H9 (cell line): ENCODE measurements around the gene TEX51. TPM values are rescaled to one million over a fixed set of nuclear protein-coding genes. Genes with fewer than 3 reads are reported as not detected.

Experiments used
- DNase-seq: peaks from one replicate; pipeline ENCODE4 v3.0.0-alpha.2; 2017
- H2AFZ ChIP-seq: one replicate; pipeline ENCODE4 v1.6.1; 2013; ENCODE audit warnings: mild to moderate bottlenecking, low read length, control low read depth, moderate library complexity
- H2AK5ac ChIP-seq: 2 replicates; pipeline ENCODE4 v1.6.1; 2013; ENCODE audit warnings: low read length, control low read depth, mixed read lengths; ENCODE audit not compliant: insufficient read length
- H2BK120ac ChIP-seq: one replicate; pipeline ENCODE4 v1.6.1; 2013; ENCODE audit warnings: low read depth, mild to moderate bottlenecking, low read length, control low read depth, inconsistent platforms; ENCODE audit not compliant: poor library complexity, severe bottlenecking
- H2BK12ac ChIP-seq: 2 replicates; pipeline ENCODE4 v1.6.1; 2013; ENCODE audit warnings: low read length, control low read depth, mixed read lengths, low read depth; ENCODE audit not compliant: insufficient read length
- H2BK15ac ChIP-seq: 2 replicates; pipeline ENCODE4 v1.6.1; 2013; ENCODE audit warnings: low read depth, low read length, control low read depth
- H2BK20ac ChIP-seq: one replicate; pipeline ENCODE4 v1.6.1; 2013; ENCODE audit warnings: low read depth, mild to moderate bottlenecking, low read length, control low read depth, inconsistent platforms; ENCODE audit not compliant: poor library complexity, severe bottlenecking
- H2BK5ac ChIP-seq: 2 replicates; pipeline ENCODE4 v1.6.1; 2013; ENCODE audit warnings: low read length, control low read depth, mixed read lengths; ENCODE audit not compliant: insufficient read length
- H3K14ac ChIP-seq: 2 replicates; pipeline ENCODE4 v1.6.1; 2013; ENCODE audit warnings: low read length, control low read depth; ENCODE audit not compliant: insufficient read depth
- H3K18ac ChIP-seq: 2 replicates; pipeline ENCODE4 v1.6.1; 2013; ENCODE audit warnings: low read depth, mild to moderate bottlenecking, mixed read lengths, low read length, control low read depth; ENCODE audit not compliant: insufficient read length
- H3K23ac ChIP-seq: 2 replicates; pipeline ENCODE4 v1.6.1; 2013; ENCODE audit warnings: low read length, control low read depth, mixed read lengths, low read depth; ENCODE audit not compliant: insufficient read length
- H3K23me2 ChIP-seq: 2 replicates; pipeline ENCODE4 v1.6.1; 2013; ENCODE audit warnings: low read depth, mild to moderate bottlenecking, mixed read lengths, low read length, control low read depth; ENCODE audit not compliant: insufficient read length, poor library complexity, severe bottlenecking
- H3K27ac ChIP-seq: 2 replicates; pipeline ENCODE4 v1.5.1; 2013; ENCODE audit warnings: low read length, control low read depth, mixed read lengths, low read depth; ENCODE audit not compliant: insufficient read length
- H3K27me3 ChIP-seq: 2 replicates; pipeline ENCODE4 v1.6.1; 2013; ENCODE audit warnings: low read length, control low read depth, inconsistent platforms; ENCODE audit not compliant: insufficient read depth
- H3K4ac ChIP-seq: 2 replicates; pipeline ENCODE4 v1.6.1; 2013; ENCODE audit warnings: low read depth, mild to moderate bottlenecking, control low read depth, inconsistent platforms, low read length, moderate library complexity
- H3K4me1 ChIP-seq: 2 replicates; pipeline ENCODE4 v1.6.1; 2013; ENCODE audit warnings: low read length, control low read depth, inconsistent platforms; ENCODE audit not compliant: insufficient read depth
- H3K4me2 ChIP-seq: 2 replicates; pipeline ENCODE4 v1.6.1; 2013; ENCODE audit warnings: low read length, control low read depth, mixed read lengths; ENCODE audit not compliant: insufficient read length, insufficient read depth
- H3K56ac ChIP-seq: 2 replicates; pipeline ENCODE4 v1.6.1; 2013; ENCODE audit warnings: low read depth, mild to moderate bottlenecking, mixed read lengths, low read length, control low read depth; ENCODE audit not compliant: insufficient read length
- H3K79me1 ChIP-seq: 2 replicates; pipeline ENCODE4 v1.6.1; 2013; ENCODE audit warnings: low read depth, mild to moderate bottlenecking, moderate library complexity, low read length, control low read depth, inconsistent platforms; ENCODE audit not compliant: insufficient read depth, poor library complexity, severe bottlenecking
- H3K79me2 ChIP-seq: 2 replicates; pipeline ENCODE4 v1.6.1; 2013; ENCODE audit warnings: low read length, control low read depth, inconsistent platforms; ENCODE audit not compliant: insufficient read depth
- H3K9ac ChIP-seq: 2 replicates; pipeline ENCODE4 v1.6.1; 2013; ENCODE audit warnings: low read length, control low read depth, mixed read lengths; ENCODE audit not compliant: insufficient read length; ENCODE audit errors: extremely low read depth
- H3K9me3 ChIP-seq: one replicate; pipeline ENCODE4 v1.6.1; 2013; ENCODE audit warnings: low read depth, low read length, inconsistent platforms; ENCODE audit not compliant: control insufficient read depth
- H3T11ph ChIP-seq: one replicate; pipeline ENCODE4 v1.6.1; 2013; ENCODE audit warnings: mild to moderate bottlenecking, low read length, control low read depth, inconsistent platforms
- H4K20me1 ChIP-seq: one replicate; pipeline ENCODE4 v1.6.1; 2013; ENCODE audit not compliant: control insufficient read depth, insufficient read length, insufficient read depth
- H4K5ac ChIP-seq: 2 replicates; pipeline ENCODE4 v1.6.1; 2013; ENCODE audit warnings: low read depth, mild to moderate bottlenecking, mixed read lengths, low read length, control low read depth; ENCODE audit not compliant: insufficient read length
- H4K8ac ChIP-seq: replicated peaks from 2 replicates; pipeline ENCODE4 v1.6.1; 2013; ENCODE audit warnings: low read length, control low read depth, mixed read lengths, low read depth; ENCODE audit not compliant: insufficient read length
- H4K91ac ChIP-seq: 2 replicates; pipeline ENCODE4 v1.6.1; 2013; ENCODE audit warnings: low read depth, mild to moderate bottlenecking, moderate library complexity, mixed read lengths, low read length, control low read depth; ENCODE audit not compliant: insufficient read length
- H3K27ac Mint-ChIP-seq, 3 experiments: 2 replicates in 2 of 3; 3 replicates in 1 of 3; pipeline ENCODE4 v1.8.0; 2020 to 2021; ENCODE audit warnings: mixed read lengths in 3 of 3, mild to moderate bottlenecking in 1 of 3, moderate library complexity in 1 of 3
- H3K27me3 Mint-ChIP-seq: 2 replicates; pipeline ENCODE4 v1.8.0; 2021; ENCODE audit warnings: low read depth, mild to moderate bottlenecking, moderate library complexity, mixed read lengths
- H3K36me3 Mint-ChIP-seq, 3 experiments: 2 replicates in 2 of 3; 3 replicates in 1 of 3; pipeline ENCODE4 v1.8.0; 2020 to 2021; ENCODE audit warnings: low read depth in 3 of 3, mixed read lengths in 3 of 3; ENCODE audit not compliant: insufficient read depth in 1 of 3
- H3K4me1 Mint-ChIP-seq, 2 experiments: 2 replicates each; pipeline ENCODE4 v1.8.0; 2020; ENCODE audit warnings: mixed read lengths in 2 of 2
- H3K4me3 Mint-ChIP-seq, 2 experiments: 2 replicates in 1 of 2; 3 replicates in 1 of 2; pipeline ENCODE4 v1.8.0; 2020 to 2021; ENCODE audit warnings: mild to moderate bottlenecking in 2 of 2, mixed read lengths in 2 of 2, moderate library complexity in 1 of 2
- H3K9me3 Mint-ChIP-seq, 2 experiments: 2 replicates in 1 of 2; 3 replicates in 1 of 2; pipeline ENCODE4 v1.8.0; 2020; ENCODE audit warnings: mild to moderate bottlenecking in 2 of 2, mixed read lengths in 2 of 2, moderate library complexity in 1 of 2
- CTCF ChIP-seq: fragments of 200-600 bp; sonication (generic); conservative IDR thresholded peaks from 3 replicates; pipeline ENCODE4 v1.8.0; 2021; ENCODE audit warnings: antibody characterized with exemption, mild to moderate bottlenecking
- WGBS: extraction: QIAGEN DNeasy Blood & Tissue Kit; methylation state at CpG from one replicate; pipeline ENCODE4 v1.1.7; 2013; ENCODE audit warnings: missing lambda C conversion rate, low lambda C conversion rate, mixed read lengths; ENCODE audit not compliant: insufficient read length; ENCODE audit errors: extremely low coverage; 5-methylcytosine and 5-hydroxymethylcytosine counted together
- total RNA-seq: library from RNA; stranded (reverse); gene quantifications from 2 replicates; pipeline ENCODE4 v1.2.1, GENCODE V29; 2021

TEX51 gene
- total RNA-seq, 1 experiment from 2014 or later, result not detected

DNA sequence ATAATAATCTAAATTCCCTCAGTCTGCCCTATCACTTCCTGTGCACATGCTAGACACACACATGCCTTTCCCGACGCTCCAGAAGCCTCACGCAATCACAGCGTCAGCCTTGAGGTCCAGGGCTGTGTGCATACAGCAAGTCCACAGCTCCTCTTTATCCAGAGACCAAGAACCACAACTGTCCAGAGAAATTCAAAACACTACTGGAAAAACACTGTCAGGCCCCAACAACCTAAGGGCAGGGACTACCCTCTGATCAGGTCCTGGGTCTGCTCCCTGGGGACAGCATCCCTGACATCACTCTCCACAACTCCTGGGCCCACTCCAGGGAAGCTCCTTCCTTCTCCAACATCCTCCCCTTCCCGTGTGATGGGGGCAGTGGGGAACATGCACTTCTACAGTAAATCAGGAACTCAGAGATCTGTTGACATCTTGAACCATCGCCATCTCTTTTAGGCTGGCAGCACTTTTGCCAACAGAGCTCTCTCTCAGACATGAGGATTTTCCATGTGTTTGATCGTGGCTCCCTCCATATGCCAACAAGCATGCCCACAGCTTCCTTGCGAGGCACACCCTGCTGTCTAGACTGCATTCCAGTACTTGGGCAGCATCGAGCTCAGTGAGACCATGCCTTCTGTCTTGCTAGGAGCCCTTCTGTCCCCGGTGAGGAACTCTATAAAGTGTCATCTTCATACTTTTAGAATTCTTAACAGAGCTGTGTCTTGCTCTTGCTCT is 15.4 kb downstream of the TEX51 start:
- Histone ChIP-seq H3K4me1 (no peaks in the 10 kb centered on the region), H3K27ac (no peak overlapping the region), H3K9ac (no peak overlapping the region), H3K79me2 (no peaks in the 10 kb centered on the region), H3T11ph (no peak overlapping the region), H3K79me1 (no peaks in the 10 kb centered on the region), H4K8ac (no peak overlapping the region), H3K27me3 (no peaks in the 10 kb centered on the region), H3K18ac (no peak overlapping the region), H3K23me2 (no peaks in the 10 kb centered on the region), H2AFZ (no peak overlapping the region), H4K20me1 (no peaks in the 10 kb centered on the region), H4K91ac (no peak overlapping the region), H4K5ac (no peak overlapping the region), H2BK120ac (no peak overlapping the region), H2BK15ac (no peak overlapping the region), H2BK12ac (no peak overlapping the region), H3K23ac (no peak overlapping the region), H2BK20ac (no peak overlapping the region), H2BK5ac (no peak overlapping the region), H3K4ac (no peak overlapping the region), H3K9me3 (no peaks in the 10 kb centered on the region), H3K56ac (no peak overlapping the region), H3K14ac (no peak overlapping the region), H2AK5ac (no peak overlapping the region), H3K4me2 (no peak overlapping the region)
- no peak for TF ChIP-seq CTCF
- no CpG with 5 or more reads among the region's 10 CpGs for WGBS
- Mint-ChIP-seq H3K36me3 (no peaks in the 10 kb centered on the region; a peak in 1 of 7 replicates), H3K9me3 (no peaks in the 10 kb centered on the region; a peak in 1 of 5 replicates), H3K27ac (no peak overlapping the region; a peak in 1 of 7 replicates), H3K27me3 (peaks cover 26% of the 10 kb centered on the region), H3K4me3 (no peak overlapping the region), H3K4me1 (0 out of 4 replicates have a peak, but pooled peaks cover 0 to 2% of the 10 kb centered on the region in 2 experiments)
- no peak for DNase-seq
